ENCODE results near the gene RNF152. TPM values are rescaled to one million over a fixed set of nuclear protein-coding genes. Genes with fewer than 3 reads are reported as not detected.

Gene RNF152
- total and polyA plus RNA-seq, 2 donors (not counting 3 experiments of a cell fraction or from before 2014, with no cell fraction given): 20.8 to 27.5 TPM

- dilution Hi-C loops (cut with MboI; ENCODE audit: extremely low pct_ligation_motif_present, low sequenced_read_pairs): no loop called here
- CTCF ChIA-PET: interaction anchor here (0.6 to 1.7 kb wide), 10 partner anchors 10 to 301 kb away, joined by 3 to 10 read pairs (median 3); partner anchors contain the start of gene RNF152
- peaks cover 2% of the 10 kb centered on the region for H4K20me1 ChIP-seq (replicated peaks; ENCODE audit: control insufficient read depth, extremely low read depth, insufficient read depth, low read length)
- H3K4me3 ChIP-seq (replicated peaks in 1 of 3; ENCODE audit: insufficient read depth in 1 of 3, low read depth in 1 of 3, low read length in 3 of 3): peak overlapping the region in 1 of 3 experiments; percentile 55
- H3K9me3 ChIP-seq (replicated peaks; ENCODE audit: control insufficient read depth, insufficient read depth, low read length): no peaks in the 10 kb centered on the region
- H3K4me1 ChIP-seq (ENCODE audit: control insufficient read depth, extremely low read depth, insufficient read depth, low read length): peaks cover 43% of the 10 kb centered on the region
- no peaks in the 10 kb centered on the region for H3K27me3 ChIP-seq (ENCODE audit: control insufficient read depth in 2 of 2, insufficient read depth in 2 of 2, low read length in 2 of 2)
- BruUV-seq (replicated peaks): no TSS peak
- no peaks in the 10 kb centered on the region for H3K36me3 ChIP-seq (ENCODE audit: control insufficient read depth in 2 of 2, extremely low read depth in 1 of 2, insufficient read depth in 2 of 2, low read length in 2 of 2)
- H3K9me1 ChIP-seq (replicated peaks; ENCODE audit: control insufficient read depth, extremely low read depth, insufficient read depth, low read length): no peaks in the 10 kb centered on the region
- DNase-seq (ENCODE audit: low read depth, low spot score): peak; percentile 96
- H3K4me2 ChIP-seq (ENCODE audit: insufficient read depth, low read length): peak overlapping the region; percentile 68
- intact Hi-C loops (cut with micrococcal nuclease): loop anchor here (5.0 to 10.0 kb wide), 3 partner anchors 124 to 294 kb away; no protein-coding TSS in a partner anchor
- peaks cover 41% of the 10 kb centered on the region for H3K79me2 ChIP-seq (ENCODE audit: control insufficient read depth, insufficient read depth, low read length)
- FAIRE-seq: peak; percentile 85
- POLR2A ChIA-PET: no interaction called here
- peak overlapping the region; percentile 69 for H3K9ac ChIP-seq (replicated peaks; ENCODE audit: extremely low read depth, insufficient read depth, low read length)
- peak; percentile 25 for TF ChIP-seq JUN (IDR thresholded peaks at IDR 0.05; ENCODE audit: borderline replicate concordance, insufficient read depth, insufficient read length, low read depth)
- no peak for TF ChIP-seq MYC (IDR thresholded peaks at IDR 0.05; ENCODE audit: low read depth, low read length)
- peak; percentile 35 for TF ChIP-seq FOS (IDR thresholded peaks at IDR 0.05; ENCODE audit: borderline replicate concordance, insufficient read depth, low read length)
- TF ChIP-seq GATA2 (IDR thresholded peaks at IDR 0.05; ENCODE audit: insufficient read depth, insufficient read length, low read depth, low read length): no peak
- peak; percentile 41 for TF ChIP-seq POLR2AphosphoS5 (IDR thresholded peaks at IDR 0.05; ENCODE audit: insufficient read depth, low read depth, low read length)
- H3K27ac ChIP-seq (ENCODE audit: insufficient read depth, low read depth, low read length): peak overlapping the region; percentile 75
- H2AFZ ChIP-seq (ENCODE audit: low read depth, low read length): peak overlapping the region; percentile 22
These were observed 61.7 kb downstream of the RNF152 start for GRCh38 chr18:61831071-61831470.

GRCh38 chr18:61829108-61829507 is 63.7 kb downstream of the RNF152 start:
- DNase-seq (ENCODE audit: low read depth, low spot score): no peak
- ChIA-PET POLR2A (no interaction called here), CTCF (no interaction called here)
- dilution Hi-C loops (cut with MboI; ENCODE audit: extremely low pct_ligation_motif_present, low sequenced_read_pairs): no loop called here
- Histone ChIP-seq H3K4me3 (replicated peaks in 1 of 3; ENCODE audit: insufficient read depth in 1 of 3, low read depth in 1 of 3, low read length in 3 of 3) (no peak overlapping the region), H3K36me3 (ENCODE audit: control insufficient read depth in 2 of 2, extremely low read depth in 1 of 2, insufficient read depth in 2 of 2, low read length in 2 of 2) (no peaks in the 10 kb centered on the region), H3K79me2 (ENCODE audit: control insufficient read depth, insufficient read depth, low read length) (peaks cover 37% of the 10 kb centered on the region), H3K9me3 (replicated peaks; ENCODE audit: control insufficient read depth, insufficient read depth, low read length) (no peaks in the 10 kb centered on the region), H3K27me3 (ENCODE audit: control insufficient read depth in 2 of 2, insufficient read depth in 2 of 2, low read length in 2 of 2) (no peaks in the 10 kb centered on the region), H3K4me1 (ENCODE audit: control insufficient read depth, extremely low read depth, insufficient read depth, low read length) (peaks cover 39% of the 10 kb centered on the region), H3K27ac (ENCODE audit: insufficient read depth, low read depth, low read length) (no peak overlapping the region), H3K9me1 (replicated peaks; ENCODE audit: control insufficient read depth, extremely low read depth, insufficient read depth, low read length) (no peaks in the 10 kb centered on the region), H3K9ac (replicated peaks; ENCODE audit: extremely low read depth, insufficient read depth, low read length) (no peak overlapping the region), H3K4me2 (ENCODE audit: insufficient read depth, low read length) (no peak overlapping the region), H2AFZ (ENCODE audit: low read depth, low read length) (no peak overlapping the region), H4K20me1 (replicated peaks; ENCODE audit: control insufficient read depth, extremely low read depth, insufficient read depth, low read length) (peaks cover 2% of the 10 kb centered on the region)
- FAIRE-seq: no peak
- intact Hi-C loops (cut with micrococcal nuclease): no loop called here
- no TSS peak for BruUV-seq (replicated peaks)
- TF ChIP-seq MAX (IDR thresholded peaks at IDR 0.05; ENCODE audit: insufficient read depth, insufficient read length) (no peak), GATA2 (IDR thresholded peaks at IDR 0.05; ENCODE audit: insufficient read depth, insufficient read length, low read depth, low read length) (no peak)
